H1 (cell line): ENCODE results near the gene C6orf52. TPM values are rescaled to one million over a fixed set of nuclear protein-coding genes. Genes with fewer than 3 reads are reported as not detected.
A peak's percentile ranks its signal among the peaks of the same experiment; 100 is the strongest.

Experiments
- CTCF ChIA-PET: fragments of 300-600 bp; sonication (Branson Sonifier 250); formaldehyde crosslinking; loops from one replicate; lab custom pipeline; 2021; ENCODE audit not compliant: partially characterized antibody; lab: Charles Lee
- POLR2A ChIA-PET: fragments of 300-600 bp; sonication (Branson Sonifier 250); formaldehyde crosslinking; loops from one replicate; lab custom pipeline; 2021; ENCODE audit warnings: inconsistent platforms; ENCODE audit not compliant: partially characterized antibody; lab: Charles Lee
- DNase-seq, 2 experiments: peaks; one replicate each; pipeline versions ENCODE4 v3.0.0 to v3.0.0-alpha.2; 2010 to 2022; ENCODE audit warnings: low spot score in 2 of 2, low read depth in 1 of 2, mixed read lengths in 1 of 2
- FAIRE-seq: peaks from 2 replicates; lab custom pipeline; 2011; peaks lifted over from hg19 to GRCh38; lab: Jason Lieb, UNC
- H2AFZ ChIP-seq: 2 replicates; pipeline ENCODE4 v1.8.1; 2012; ENCODE audit warnings: low read length, inconsistent platforms
- H2AK5ac ChIP-seq: 2 replicates; pipeline ENCODE4 v1.6.1; 2013; ENCODE audit warnings: low read depth, low read length
- H2BK120ac ChIP-seq: replicated peaks from 2 replicates; pipeline ENCODE3; 2013; ENCODE audit warnings: low read depth, low read length, inconsistent platforms
- H2BK12ac ChIP-seq: 2 replicates; pipeline ENCODE4 v1.6.1; 2013; ENCODE audit warnings: low read depth, low read length
- H2BK15ac ChIP-seq: 2 replicates; pipeline ENCODE4 v1.6.1; 2013; ENCODE audit warnings: low read length
- H2BK20ac ChIP-seq: 2 replicates; pipeline ENCODE4 v1.6.1; 2013; ENCODE audit warnings: low read length
- H2BK5ac ChIP-seq: 2 replicates; pipeline ENCODE4 v1.6.1; 2013; ENCODE audit warnings: low read depth, low read length
- H3K14ac ChIP-seq: 2 replicates; pipeline ENCODE4 v1.6.1; 2013; ENCODE audit warnings: inconsistent platforms; ENCODE audit not compliant: insufficient read length
- H3K18ac ChIP-seq: 2 replicates; pipeline ENCODE4 v1.6.1; 2013; ENCODE audit warnings: low read length; ENCODE audit errors: extremely low read depth
- H3K23ac ChIP-seq: 2 replicates; pipeline ENCODE4 v1.6.1; 2013; ENCODE audit warnings: inconsistent platforms; ENCODE audit not compliant: insufficient read length
- H3K23me2 ChIP-seq: 2 replicates; pipeline ENCODE4 v1.6.1; 2013; ENCODE audit warnings: low read depth, low read length
- H3K27ac ChIP-seq: 2 replicates; pipeline ENCODE4 v1.6.1; 2011; ENCODE audit warnings: low read depth, low read length, inconsistent platforms
- H3K27me3 ChIP-seq, 4 experiments: replicated peaks in 1 of 4; 1 replicate in 1 of 4; 2 replicates in 3 of 4; pipeline versions ENCODE4 v1.6.1 to v1.8.1; 2011 to 2013; ENCODE audit warnings: low read length in 3 of 4, mild to moderate bottlenecking in 3 of 4, inconsistent platforms in 2 of 4, mixed read lengths in 2 of 4, moderate library complexity in 1 of 4; ENCODE audit not compliant: control insufficient read depth in 3 of 4, insufficient read depth in 3 of 4; ENCODE audit errors: extremely low read depth in 1 of 4
- H3K36me3 ChIP-seq, 4 experiments: 2 replicates each; pipeline versions ENCODE4 v1.6.1 to v1.8.1; 2011 to 2013; ENCODE audit warnings: mild to moderate bottlenecking in 4 of 4, low read length in 3 of 4, moderate library complexity in 2 of 4, control low read depth in 1 of 4, inconsistent platforms in 1 of 4; ENCODE audit not compliant: insufficient read depth in 4 of 4, control insufficient read depth in 2 of 4
- H3K4ac ChIP-seq: replicated peaks from 2 replicates; pipeline ENCODE3; 2013; ENCODE audit warnings: low read length, low read depth, mixed read lengths, inconsistent platforms; ENCODE audit not compliant: insufficient read length
- H3K4me1 ChIP-seq, 4 experiments: replicated peaks in 1 of 4; 1 replicate in 1 of 4; 2 replicates in 3 of 4; pipeline versions ENCODE4 v1.6.1 to v1.8.1; 2011 to 2013; ENCODE audit warnings: low read length in 3 of 4, inconsistent platforms in 2 of 4, mixed read lengths in 1 of 4; ENCODE audit not compliant: insufficient read depth in 4 of 4, control insufficient read depth in 3 of 4
- H3K4me2 ChIP-seq, 2 experiments: 2 replicates each; pipeline versions ENCODE4 v1.6.1 to v1.8.1; 2011 to 2013; ENCODE audit warnings: low read depth in 2 of 2, low read length in 2 of 2, control low read depth in 1 of 2, inconsistent platforms in 1 of 2, mild to moderate bottlenecking in 1 of 2; ENCODE audit not compliant: insufficient read depth in 1 of 2
- H3K4me3 ChIP-seq, 4 experiments: fragments of 200-600, 300-600 bp in 1 of 4; sonication (generic), shearing (Covaris generic), sonication (Bioruptor Twin) in 1 of 4; 2 replicates each; pipeline versions ENCODE4 v1.5.1 to v1.8.1; 2011 to 2016; ENCODE audit warnings: low read length in 4 of 4, low read depth in 3 of 4, control low read depth in 2 of 4, inconsistent platforms in 2 of 4, mild to moderate bottlenecking in 2 of 4, mixed read lengths in 1 of 4, moderate library complexity in 1 of 4; ENCODE audit not compliant: insufficient read depth in 2 of 4; ENCODE audit errors: extremely low read depth in 1 of 4
- H3K56ac ChIP-seq: replicated peaks from 2 replicates; pipeline ENCODE3; 2013; ENCODE audit warnings: low read depth, mild to moderate bottlenecking, mixed read lengths, low read length, inconsistent platforms; ENCODE audit not compliant: insufficient read length
- H3K79me1 ChIP-seq: 2 replicates; pipeline ENCODE4 v1.6.1; 2013; ENCODE audit warnings: low read depth, low read length, control low read depth
- H3K79me2 ChIP-seq, 2 experiments: 2 replicates each; pipeline versions ENCODE4 v1.6.1 to v1.8.1; 2012 to 2013; ENCODE audit warnings: low read length in 2 of 2, mild to moderate bottlenecking in 2 of 2, inconsistent platforms in 1 of 2; ENCODE audit not compliant: insufficient read depth in 2 of 2, control insufficient read depth in 1 of 2
- H3K9ac ChIP-seq, 4 experiments: replicated peaks in 1 of 4; 1 replicate in 1 of 4; 2 replicates in 3 of 4; pipeline versions ENCODE4 v1.6.1 to v1.8.1; 2011 to 2013; ENCODE audit warnings: low read depth in 3 of 4, low read length in 3 of 4, control low read depth in 2 of 4, mild to moderate bottlenecking in 2 of 4, moderate library complexity in 2 of 4, inconsistent platforms in 1 of 4; ENCODE audit errors: extremely low read depth in 1 of 4
- H3K9me3 ChIP-seq, 2 experiments: 2 replicates each; pipeline versions ENCODE4 v1.6.1 to v1.8.1; 2012 to 2013; ENCODE audit warnings: mild to moderate bottlenecking in 2 of 2, moderate library complexity in 2 of 2, control low read depth in 1 of 2, inconsistent platforms in 1 of 2, low read depth in 1 of 2, low read length in 1 of 2, mixed read lengths in 1 of 2; ENCODE audit not compliant: insufficient read depth in 2 of 2
- H4K20me1 ChIP-seq, 2 experiments: replicated peaks in 1 of 2; 2 replicates each; pipeline versions ENCODE3 to v1.8.1; 2011 to 2013; ENCODE audit warnings: inconsistent platforms in 2 of 2, low read length in 2 of 2, mild to moderate bottlenecking in 1 of 2; ENCODE audit not compliant: insufficient read depth in 2 of 2, control insufficient read depth in 1 of 2
- H4K5ac ChIP-seq: 2 replicates; pipeline ENCODE4 v1.6.1; 2013; ENCODE audit warnings: low read length, low read depth, mixed read lengths, inconsistent platforms; ENCODE audit not compliant: insufficient read length
- H4K8ac ChIP-seq: 2 replicates; pipeline ENCODE4 v1.8.0; 2013; ENCODE audit warnings: mild to moderate bottlenecking, moderate library complexity, low read length, inconsistent platforms; ENCODE audit not compliant: insufficient read depth; ENCODE audit errors: extremely low read depth
- H4K91ac ChIP-seq: replicated peaks from 2 replicates; pipeline ENCODE3; 2013; ENCODE audit warnings: low read length, mixed read lengths, inconsistent platforms; ENCODE audit not compliant: insufficient read length
- EGR1 ChIP-seq: IDR thresholded peaks from 2 replicates; pipeline ENCODE4 v1.6.1; 2011; ENCODE audit warnings: low read depth, low read length, borderline replicate concordance
- JUN ChIP-seq: IDR thresholded peaks from 2 replicates; pipeline ENCODE4 v1.6.1; 2011; ENCODE audit warnings: low read depth, mild to moderate bottlenecking, improper control_type of control experiment, low read length
- JUND ChIP-seq: IDR thresholded peaks from 2 replicates; pipeline ENCODE4 v1.6.1; 2011; ENCODE audit warnings: mild to moderate bottlenecking, improper control_type of control experiment, low read length
- YY1 ChIP-seq: IDR thresholded peaks from 2 replicates; pipeline ENCODE4 v1.6.1; 2011; ENCODE audit warnings: low read depth, mild to moderate bottlenecking, low read length
- WGBS, 2 experiments: shearing (Covaris generic) in 1 of 2; methylation state at CpG; one replicate each; pipeline versions ENCODE4 v1.1.6 to v1.1.7; 2013 to 2015; ENCODE audit warnings: low lambda C conversion rate in 2 of 2, mixed read lengths in 2 of 2, inconsistent platforms in 1 of 2, low coverage in 1 of 2, missing lambda C conversion rate in 1 of 2; ENCODE audit not compliant: insufficient replicate concordance in 2 of 2, insufficient coverage in 1 of 2, insufficient read length in 1 of 2; ENCODE audit errors: extremely low coverage in 1 of 2, missing lambda C conversion rate in 1 of 2; 5-methylcytosine and 5-hydroxymethylcytosine counted together
- polyA plus RNA-seq, 7 experiments: library from polyadenylated mRNA; depleted of rRNA in 3 of 7; stranded (reverse) in 5 of 7; unstranded in 2 of 7; fragments of >200 nt in 5 of 7; fragments of 200-250 nt in 2 of 7; gene quantifications; 1 replicate in 5 of 7; 2 replicates in 1 of 7; 4 replicates in 1 of 7; pipeline versions ENCODE4 v1.2.1 to v1.2.3, GENCODE V29; 2011 to 2013; ENCODE audit warnings: missing spikeins in 2 of 7, mixed read lengths in 2 of 7
- total RNA-seq: library from RNA; stranded (reverse); fragmentation: NEBNext Ultra II Directional; extraction: Animal tissue kit (Norgen Biotek cat#: 25700); gene quantifications from 2 replicates; pipeline ENCODE4 v1.2.1, GENCODE V29; 2021

C6orf52 gene
- total and polyA plus RNA-seq, 2 of the 8 experiments (the other 6 are each of a cell fraction or from before 2014, with no cell fraction given): 1.5 to 3.1 TPM

DNA sequence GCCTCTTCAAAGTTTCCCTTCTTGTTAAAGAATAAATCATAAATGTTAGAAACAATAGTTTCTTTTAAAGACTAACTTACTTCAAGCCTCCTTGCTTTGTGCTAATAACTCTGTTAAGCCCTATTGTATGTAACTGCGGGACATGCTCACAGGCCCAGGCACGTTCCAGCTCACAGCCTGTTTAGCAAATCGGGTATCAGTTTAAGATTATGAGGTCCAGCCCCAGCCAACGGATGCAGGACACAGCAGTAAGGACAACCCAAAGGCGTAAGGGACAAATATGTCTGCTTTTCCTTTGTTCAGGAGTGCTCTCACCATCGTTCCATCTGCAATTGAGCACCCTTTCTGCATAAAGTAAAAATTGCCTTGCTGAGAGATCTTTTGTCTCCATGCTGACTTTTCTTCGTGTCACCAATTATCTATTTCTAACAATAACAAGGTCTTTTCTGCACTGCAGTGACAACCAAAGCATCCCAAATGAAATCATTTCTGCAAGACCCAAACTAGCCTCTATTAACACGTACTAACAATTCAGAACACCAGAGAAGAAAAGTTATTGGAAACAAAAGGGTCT, 1.4 kb downstream of the C6orf52 start:
- Histone ChIP-seq H4K5ac (no peak overlapping the region), H4K91ac (no peak overlapping the region), H2AK5ac (no peak overlapping the region), H3K9ac (peak overlapping the region in 3 of 4 experiments; percentile 29 to 89 (median 78); a peak in 5 of 7 replicates), H3K36me3 (peaks cover 4 to 11% (median 6%) of the 10 kb centered on the region in 4 experiments; a peak in 7 of 8 replicates), H3K14ac (no peak overlapping the region), H3K4me2 (peak overlapping the region; percentile 63 to 72), H4K20me1 (no peaks in the 10 kb centered on the region), H4K8ac (no peak overlapping the region), H3K4ac (no peak overlapping the region), H2BK5ac (no peak overlapping the region), H2BK120ac (peak overlapping the region; percentile 36), H3K23me2 (peaks cover 6% of the 10 kb centered on the region; the same call in 1 of the 2 replicates), H2BK12ac (0 out of 2 replicates have a peak overlapping the region, but pooled peaks have one; percentile 40), H3K9me3 (no peaks in the 10 kb centered on the region), H2BK15ac (no peak overlapping the region), H3K79me1 (peaks cover 2% of the 10 kb centered on the region), H2BK20ac (no peak overlapping the region), H3K27ac (no peak overlapping the region; the same call in 1 of the 2 replicates), H3K56ac (no peak overlapping the region), H3K23ac (no peak overlapping the region), H3K79me2 (peaks cover 25 to 49% of the 10 kb centered on the region in 2 experiments), H3K4me1 (peaks cover 0 to 3% (median 0%) of the 10 kb centered on the region in 4 experiments; a peak in 2 of 7 replicates), H2AFZ (no peak overlapping the region), H3K18ac (no peak overlapping the region), H3K27me3 (no peaks in the 10 kb centered on the region), H3K4me3 (peak overlapping the region; percentile 78 to 97 (median 92); a peak in 7 of 8 replicates)
- CTCF ChIA-PET: interaction anchor here (0.7 to 1.3 kb wide), 4 partner anchors 31 to 214 kb away, joined by 3 to 6 read pairs (median 4); no protein-coding TSS in a partner anchor
- no peak for TF ChIP-seq EGR1
- TF ChIP-seq YY1: no peak
- TF ChIP-seq JUN: no peak
- no peak for TF ChIP-seq JUND
- no peak for DNase-seq
- WGBS, 2 experiments: 83% methylated on average over 7 of the region's 8 CpGs; no CpG with 5 or more reads in 1 of the 2 experiments
- no peak for FAIRE-seq
- POLR2A ChIA-PET: interaction anchor here (0.8 kb wide), 1 partner anchor 9 kb away, joined by 3 read pairs; no protein-coding TSS in a partner anchor
